Esophagus (tissue), 2 donors: ENCODE data around the gene HMGCS2. TPM values are rescaled to one million over a fixed set of nuclear protein-coding genes. Genes with fewer than 3 reads are reported as not detected.

ENCODE experiments used
- H3K27ac ChIP-seq, 2 donors: one replicate each; pipeline ENCODE4 v1.5.1; 2013; ENCODE audit warnings: low read depth in 2 of 2, mild to moderate bottlenecking in 2 of 2, inconsistent platforms in 1 of 2, low read length in 1 of 2, moderate library complexity in 1 of 2
- H3K27me3 ChIP-seq, 2 donors: one replicate each; pipeline ENCODE4 v1.6.1; 2013; ENCODE audit warnings: low read length in 2 of 2, control low read depth in 1 of 2, mild to moderate bottlenecking in 1 of 2; ENCODE audit not compliant: insufficient read depth in 2 of 2, control insufficient read depth in 1 of 2
- H3K36me3 ChIP-seq, 2 donors: one replicate each; pipeline ENCODE4 v1.6.1; 2013; ENCODE audit warnings: low read length in 1 of 2; ENCODE audit not compliant: control insufficient read depth in 2 of 2, insufficient read depth in 2 of 2
- H3K4me1 ChIP-seq, 2 donors: one replicate each; pipeline ENCODE4 v1.6.1; 2013; ENCODE audit warnings: low read length in 1 of 2; ENCODE audit not compliant: control insufficient read depth in 2 of 2, insufficient read depth in 2 of 2
- H3K4me3 ChIP-seq, 2 donors: one replicate each; pipeline ENCODE4 v1.5.1; 2013; ENCODE audit warnings: low read length in 2 of 2, mild to moderate bottlenecking in 2 of 2, low read depth in 1 of 2, moderate library complexity in 1 of 2
- H3K9me3 ChIP-seq, 2 donors: one replicate each; pipeline ENCODE4 v1.6.1; 2013; ENCODE audit warnings: mild to moderate bottlenecking in 2 of 2, low read depth in 1 of 2, low read length in 1 of 2, moderate library complexity in 1 of 2; ENCODE audit not compliant: control insufficient read depth in 2 of 2, insufficient read depth in 1 of 2
- WGBS, 2 donors: extraction: QIAGEN DNeasy Blood & Tissue Kit; methylation state at CpG; one replicate each; pipeline ENCODE4 v1.1.7; 2013; 5-methylcytosine and 5-hydroxymethylcytosine counted together
- polyA plus RNA-seq, 2 donors: library from polyadenylated mRNA; stranded (reverse); fragments of 200-250 nt; gene quantifications; one replicate each; pipeline ENCODE4 v1.2.3, GENCODE V29; 2013
- donor health status: healthy with polysubstance abuse.
- donor health status: Bipolar disorder and iron deficiency.

Gene HMGCS2
- polyA plus RNA-seq, 2 donors = 1.3 to 5.8 TPM

DNA sequence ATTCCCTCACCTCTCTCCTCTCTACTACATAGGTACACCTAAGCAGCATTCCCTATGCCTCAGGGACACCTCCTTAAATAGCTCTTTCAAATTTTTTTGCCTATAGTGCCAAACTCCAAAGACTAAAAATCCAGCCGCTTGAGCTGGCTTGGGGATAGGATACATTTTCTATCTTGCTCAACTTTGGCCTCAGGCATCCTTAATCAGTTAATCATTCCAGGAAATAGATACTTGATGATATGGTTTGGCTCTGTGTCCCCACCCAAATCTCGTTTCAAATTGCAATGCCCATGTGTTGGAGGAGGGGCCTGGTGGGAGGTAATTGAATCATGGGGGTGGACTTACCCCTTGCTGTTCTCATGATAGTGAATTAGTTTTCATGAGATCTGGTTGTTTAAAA, 68.4 kb downstream of the HMGCS2 start:
- no peaks in the 10 kb centered on the region for H3K27me3 ChIP-seq
- WGBS, 2 donors = 44 to 56% methylated on average over 2 of the region's 2 CpGs
- no peak overlapping the region for H3K27ac ChIP-seq
- H3K4me3 ChIP-seq = no peak overlapping the region
- H3K9me3 ChIP-seq = peaks cover 3 to 7% of the 10 kb centered on the region in 2 donors
- peaks cover 0 to 5% of the 10 kb centered on the region in 2 donors for H3K4me1 ChIP-seq
- no peaks in the 10 kb centered on the region for H3K36me3 ChIP-seq

Other genes with a start within 250 kb of the HMGCS2 start
- gene ZNF697, start 120.6 kb downstream of the HMGCS2 start, polyA plus RNA-seq = under 1 TPM; 0.26 to 0.40 TPM
- 10 to 100 TPM; 24.3 to 68.7 TPM for gene PHGDH, start 57.0 kb downstream of the HMGCS2 start, polyA plus RNA-seq
- gene REG4, start 42.6 kb upstream of the HMGCS2 start, polyA plus RNA-seq = under 1 TPM in 1 of 2 donors, not detected in 1; 0.12 TPM
- gene ADAM30, start 127.6 kb upstream of the HMGCS2 start, polyA plus RNA-seq = not detected